HG03159 (cell line): ENCODE measurements around the gene FTSJ3.

Source experiments
- ATAC-seq: cut with Tn5 transposase; IDR thresholded peaks from one replicate; pipeline ENCODE4 v1.9.1; 2021; ENCODE audit warnings: mild to moderate bottlenecking, moderate library complexity; ENCODE audit not compliant: unreplicated experiment

FTSJ3 gene

DNA sequence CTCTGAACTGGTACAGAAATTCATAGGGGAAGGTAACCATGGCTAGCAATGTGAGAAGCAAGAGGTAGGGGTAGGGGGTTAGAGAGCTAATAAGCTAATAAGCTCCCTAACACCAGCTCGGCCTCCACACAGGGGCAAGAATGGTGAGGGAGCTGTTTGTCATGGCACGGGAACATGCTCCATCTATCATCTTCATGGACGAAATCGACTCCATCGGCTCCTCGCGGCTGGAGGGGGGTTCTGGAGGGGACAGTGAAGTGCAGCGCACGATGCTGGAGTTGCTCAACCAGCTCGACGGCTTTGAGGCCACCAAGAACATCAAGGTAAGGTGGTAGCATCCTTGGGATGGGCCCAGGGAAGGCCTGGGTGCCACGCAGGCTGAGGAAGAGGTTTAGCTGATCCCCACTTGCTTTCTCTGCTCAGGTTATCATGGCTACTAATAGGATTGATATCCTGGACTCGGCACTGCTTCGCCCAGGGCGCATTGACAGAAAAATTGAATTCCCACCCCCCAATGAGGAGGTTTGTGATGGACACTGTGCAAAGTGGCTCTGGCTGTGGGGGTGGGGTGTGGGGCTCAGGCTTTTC is 3.5 kb upstream of the FTSJ3 start:
- ATAC-seq: no peak

- ATAC-seq: no peak
Measured at GRCh38 chr17:63830278-63830677, 2.8 kb upstream of the FTSJ3 start.

- no peak for ATAC-seq
Measured at GRCh38 chr17:63828936-63829335, 1.5 kb upstream of the FTSJ3 start.

DNA sequence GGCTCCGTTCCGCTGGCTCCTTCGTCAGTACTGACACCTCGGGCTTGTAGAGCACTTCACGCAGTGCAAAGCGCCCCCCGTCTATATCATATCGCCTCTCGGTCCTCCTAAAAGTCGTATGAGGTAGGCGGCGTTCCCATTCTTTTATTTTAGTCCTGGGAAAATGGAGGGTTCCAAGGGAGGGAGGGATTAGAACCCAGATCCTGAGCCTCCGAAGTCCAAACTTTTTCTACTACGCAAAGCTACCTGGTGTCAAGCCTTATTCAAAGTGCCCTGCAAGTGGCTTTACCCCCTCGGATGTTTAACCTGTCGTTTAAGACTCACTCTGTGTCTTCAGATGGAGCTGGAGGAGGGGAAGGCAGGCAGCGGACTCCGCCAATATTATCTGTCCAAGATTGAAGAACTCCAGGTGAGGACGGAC is 348 bp upstream of the FTSJ3 start:
- ATAC-seq: no peak

DNA sequence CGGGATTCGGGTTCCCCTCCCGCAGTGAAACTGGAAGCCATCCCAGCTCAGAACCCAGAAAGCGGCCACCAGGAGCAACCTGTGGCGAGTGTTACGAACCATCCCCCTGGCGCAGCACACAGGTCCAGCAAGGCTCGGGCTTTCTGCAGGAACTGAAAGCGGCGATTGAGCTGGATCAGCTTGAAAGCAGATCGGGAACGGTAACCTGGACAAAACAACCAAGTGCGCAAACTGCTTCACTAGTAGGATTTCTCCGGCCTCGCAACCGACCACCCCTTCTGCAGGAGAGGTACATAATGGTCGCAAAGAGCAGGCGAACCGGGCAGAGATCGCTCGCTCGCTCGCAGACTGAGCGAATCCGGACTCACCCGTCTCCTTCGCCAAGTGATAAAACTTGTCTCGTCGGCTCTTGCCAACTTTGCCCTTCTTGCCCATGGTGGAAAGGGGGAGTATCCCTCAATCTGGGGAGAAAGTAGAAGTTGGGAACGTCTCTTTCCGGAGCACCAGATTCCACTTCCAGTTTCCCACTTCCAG is 928 bp downstream of the FTSJ3 start:
- ATAC-seq: peak; percentile 8

- no peak for ATAC-seq
Measured at GRCh38 chr17:63824362-63824761, 3.1 kb downstream of the FTSJ3 start.

DNA sequence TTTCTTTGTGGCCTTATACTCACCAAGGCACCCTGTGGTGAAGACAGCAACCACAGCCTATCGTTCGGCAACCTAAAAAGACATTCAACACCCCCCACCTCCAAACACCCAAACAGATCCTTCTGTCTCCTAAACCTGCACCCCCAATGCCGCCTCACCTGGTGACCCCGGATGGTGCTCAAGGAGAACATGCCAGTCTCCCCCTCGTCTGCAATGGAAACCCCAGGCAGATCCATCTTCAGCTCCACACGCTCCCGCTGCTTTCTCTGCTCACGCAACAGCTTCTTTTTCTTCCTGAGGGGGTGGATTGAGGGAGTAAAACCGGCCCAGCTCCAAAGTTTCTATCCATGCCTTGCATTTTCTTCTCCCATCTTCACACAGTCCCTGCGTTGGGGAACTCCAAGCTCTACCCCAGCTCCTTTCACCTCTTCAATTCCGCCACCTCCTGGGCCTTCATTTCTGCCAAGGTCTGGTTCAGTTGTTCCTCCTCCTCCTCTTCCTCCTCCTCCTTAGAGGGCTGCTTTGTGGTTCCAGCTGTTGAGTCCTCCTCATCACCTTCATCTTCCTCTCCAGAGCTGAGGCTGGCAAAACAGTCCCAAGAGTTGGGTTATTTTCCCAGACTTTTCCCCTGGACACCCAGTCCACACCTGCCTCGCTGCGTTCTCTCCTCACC is 3.7 kb downstream of the FTSJ3 start:
- ATAC-seq: no peak

DNA sequence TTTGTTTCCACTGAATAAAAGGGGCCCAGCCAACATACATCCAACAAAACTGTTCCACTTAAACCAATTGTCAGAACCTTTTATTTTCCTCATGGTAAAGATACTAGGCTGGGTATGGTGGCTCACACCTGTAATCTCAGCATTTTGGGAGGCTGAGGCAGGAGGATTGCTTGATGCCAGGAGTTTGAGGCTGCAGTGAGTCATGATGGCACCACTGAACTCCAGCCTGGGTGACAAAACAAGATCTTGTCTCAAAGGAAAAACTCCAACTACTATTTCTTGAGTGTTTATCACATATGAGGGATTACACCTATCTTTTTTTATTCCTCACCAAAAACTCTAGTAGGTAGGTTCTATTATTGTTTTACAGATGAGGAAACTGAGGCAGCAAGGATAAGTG is 4.9 kb downstream of the FTSJ3 start:
- ATAC-seq: no peak

DNA sequence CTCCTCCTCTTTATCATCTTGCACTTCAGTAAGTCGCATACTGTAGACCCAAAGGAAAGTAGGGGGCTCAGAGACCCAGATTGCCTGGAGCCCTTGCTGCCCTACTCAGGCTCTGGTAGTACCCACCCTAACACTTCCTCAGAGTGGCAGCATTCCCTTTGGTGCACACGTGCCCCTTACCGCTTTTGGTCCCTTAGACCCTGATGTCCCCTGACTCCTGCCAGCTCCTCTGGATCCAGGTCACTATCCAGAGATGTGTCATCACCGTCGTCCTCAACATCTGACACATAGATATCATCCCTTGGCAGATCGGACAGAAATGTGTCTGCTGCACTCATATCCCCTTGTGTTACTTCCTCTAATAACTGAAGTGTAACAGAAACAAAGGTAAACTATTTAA is 5.7 kb downstream of the FTSJ3 start:
- ATAC-seq: no peak

DNA sequence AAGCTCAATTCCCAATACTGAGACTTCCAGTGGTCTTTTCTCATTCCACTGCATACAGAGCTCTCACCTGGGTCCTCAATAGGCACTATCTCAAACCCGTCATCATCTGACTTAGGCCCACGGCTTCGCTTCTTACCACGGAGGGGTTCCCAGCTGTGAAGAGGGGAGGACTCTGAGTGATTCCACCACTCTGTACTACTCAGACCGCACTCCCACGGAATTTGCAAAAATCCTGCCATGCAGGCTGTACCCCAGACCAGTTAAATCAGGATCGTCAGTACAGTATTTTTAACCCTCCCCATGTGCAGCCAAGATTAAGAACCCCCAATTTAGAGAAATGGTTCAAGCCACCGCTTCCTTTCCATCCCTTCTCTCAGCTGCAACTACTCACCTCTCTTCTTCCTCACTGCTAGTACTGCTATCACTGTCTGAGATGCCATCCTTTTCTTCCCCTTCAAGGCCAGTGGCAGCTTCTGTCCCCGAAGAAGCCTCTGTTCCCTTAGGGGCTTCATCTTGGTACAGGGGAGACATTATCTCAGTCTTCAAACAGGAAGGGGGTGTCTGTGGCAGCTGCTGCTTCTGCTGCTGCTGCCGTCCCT is 6.4 kb downstream of the FTSJ3 start:
- ATAC-seq: no peak

DNA sequence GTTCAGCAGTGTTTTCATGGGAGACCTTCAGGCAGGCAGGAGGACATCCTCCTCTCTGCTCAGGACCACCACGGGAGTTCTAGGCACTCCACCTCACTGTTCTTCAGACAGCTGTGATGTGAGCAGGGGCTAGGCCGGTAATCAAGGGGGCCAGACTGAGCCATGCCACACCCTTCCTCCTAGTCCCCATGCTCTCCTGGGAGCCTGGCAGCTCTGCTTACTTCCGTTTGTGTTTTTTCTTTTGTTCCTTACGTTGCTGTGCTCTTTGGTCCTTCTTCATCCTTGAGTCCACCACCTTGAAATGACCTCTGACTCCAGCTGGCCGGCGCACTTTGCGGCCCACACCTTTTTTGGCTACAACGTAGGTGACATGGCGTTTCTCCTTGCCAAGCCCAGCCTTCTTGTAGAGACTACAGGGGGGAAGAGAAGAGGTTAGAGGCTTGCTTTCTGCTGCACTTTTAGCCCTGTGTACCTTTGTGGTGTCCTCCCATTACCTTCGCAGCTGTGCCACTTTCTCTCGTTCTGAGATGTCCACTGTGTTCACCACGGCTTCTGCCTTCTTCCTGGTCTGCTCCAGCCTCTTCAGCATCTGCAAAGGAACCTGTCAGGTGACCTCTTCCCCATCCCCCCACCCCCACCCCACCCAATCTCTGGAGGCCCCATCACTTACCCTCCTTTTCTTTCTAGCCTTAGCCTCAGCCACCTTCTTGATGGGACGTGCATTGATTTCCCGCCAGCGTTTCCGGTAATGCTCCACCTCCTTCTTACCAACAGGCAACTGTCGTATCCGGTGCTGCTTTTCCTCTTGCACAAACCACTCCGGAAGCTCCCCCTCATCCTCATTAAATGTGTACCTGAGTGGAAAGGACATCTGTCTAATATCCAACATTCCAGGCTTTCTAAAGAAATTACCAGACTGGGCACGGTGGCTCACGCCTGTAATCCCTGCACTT is 7.6 kb downstream of the FTSJ3 start:
- ATAC-seq: no peak

DNA sequence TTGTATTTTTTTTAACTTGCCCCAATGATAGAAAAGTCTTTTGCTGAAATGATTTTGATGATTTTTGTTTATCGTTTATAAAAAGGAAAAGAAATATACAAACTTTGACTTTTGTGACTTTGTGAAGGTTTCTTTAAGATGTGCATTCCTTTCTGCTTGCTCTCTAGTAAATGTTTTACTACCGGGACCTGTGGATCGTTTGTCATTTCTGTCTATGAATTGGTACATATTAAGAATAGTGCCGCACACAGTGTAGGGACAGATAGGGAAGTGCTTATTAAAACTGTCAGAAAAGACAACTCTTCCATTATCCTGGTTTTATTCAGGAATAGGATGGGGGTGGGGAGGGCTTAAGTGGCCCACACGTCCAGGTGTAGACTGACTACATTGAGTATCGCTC is 8.3 kb downstream of the FTSJ3 start:
- no peak for ATAC-seq

DNA sequence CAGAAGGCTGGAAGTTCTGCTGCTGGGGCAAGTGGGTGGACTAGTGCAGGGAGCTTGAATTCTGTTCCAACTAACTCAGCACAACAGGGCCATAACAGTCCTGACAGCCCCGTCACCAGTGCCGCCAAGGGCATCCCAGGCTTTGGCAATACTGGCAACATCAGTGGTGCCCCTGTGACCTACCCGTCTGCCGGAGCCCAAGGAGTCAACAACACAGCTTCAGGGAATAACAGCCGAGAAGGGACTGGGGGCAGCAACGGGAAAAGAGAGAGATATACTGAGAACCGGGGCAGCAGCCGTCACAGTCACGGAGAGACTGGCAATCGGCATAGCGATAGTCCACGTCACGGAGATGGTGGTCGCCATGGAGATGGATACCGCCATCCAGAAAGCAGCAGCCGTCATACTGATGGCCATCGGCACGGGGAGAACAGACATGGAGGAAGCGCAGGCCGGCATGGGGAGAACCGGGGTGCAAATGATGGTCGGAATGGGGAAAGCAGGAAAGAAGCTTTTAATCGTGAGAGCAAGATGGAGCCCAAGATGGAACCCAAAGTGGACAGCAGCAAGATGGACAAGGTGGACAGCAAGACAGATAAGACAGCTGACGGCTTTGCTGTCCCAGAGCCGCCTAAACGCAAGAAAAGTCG is 9.6 kb downstream of the FTSJ3 start:
- ATAC-seq: no peak

GRCh38 chr17:63816669-63817068 is 10.8 kb downstream of the FTSJ3 start:
- no peak for ATAC-seq

GRCh38 chr17:63816123-63816522 is 11.3 kb downstream of the FTSJ3 start:
- ATAC-seq: no peak

GRCh38 chr17:63809970-63810369 is 17.5 kb downstream of the FTSJ3 start:
- no peak for ATAC-seq

- no peak for ATAC-seq
Measured at GRCh38 chr17:63805591-63805990, 21.9 kb downstream of the FTSJ3 start.

DNA sequence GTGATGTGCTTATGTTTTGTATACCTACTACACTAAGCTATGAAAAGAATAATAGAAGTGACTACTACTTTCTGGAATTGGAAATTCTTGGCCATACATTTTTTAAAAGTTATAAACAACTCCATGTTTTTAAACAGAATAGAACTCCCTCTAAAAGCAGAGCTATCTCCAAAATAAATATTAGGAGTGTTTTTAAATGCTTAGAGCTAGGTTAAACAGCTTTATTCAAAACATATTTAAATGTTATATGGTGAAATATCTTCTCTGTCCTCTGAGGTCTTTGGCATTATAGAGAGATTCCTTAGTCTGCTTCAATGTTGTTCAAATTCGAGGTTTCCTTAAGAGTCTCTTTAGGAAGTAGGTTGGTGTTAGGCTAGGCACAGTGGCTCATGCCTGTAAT is 23.1 kb downstream of the FTSJ3 start:
- ATAC-seq: no peak

GRCh38 chr17:63800783-63801182 is 26.7 kb downstream of the FTSJ3 start:
- no peak for ATAC-seq

DNA sequence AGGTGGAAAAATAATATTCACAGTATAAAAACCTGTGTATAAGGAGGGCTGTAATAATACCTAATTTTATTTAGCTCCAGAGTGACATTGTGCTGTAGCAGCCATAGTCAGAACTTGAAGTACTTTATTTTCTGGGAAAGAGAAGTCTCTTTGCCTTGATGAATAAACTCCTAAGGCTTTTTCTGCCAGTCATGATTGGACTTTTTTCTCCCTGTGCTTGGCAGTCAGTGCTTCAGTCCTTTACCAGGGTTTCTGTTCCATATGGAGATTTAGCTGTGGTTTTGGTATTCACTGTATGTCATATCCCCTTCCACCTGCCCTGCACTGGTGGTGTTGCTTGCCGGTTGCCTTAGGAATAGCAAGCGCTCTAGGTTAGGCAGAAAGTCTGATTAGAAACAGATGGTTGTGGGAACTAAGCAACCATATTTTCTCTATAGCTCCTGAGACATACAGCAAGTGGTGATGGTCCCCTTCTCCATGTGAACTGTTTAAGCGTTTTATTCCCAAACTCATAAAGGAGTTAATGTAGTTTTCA is 28.8 kb downstream of the FTSJ3 start:
- ATAC-seq: no peak
